ENCODE measurements around the gene CARD10. TPM values are rescaled to one million over a fixed set of nuclear protein-coding genes. Genes with fewer than 3 reads are reported as not detected.

The CARD10 gene
- total RNA-seq, 1 experiment from 2014 or later: 17.5 TPM

DNA sequence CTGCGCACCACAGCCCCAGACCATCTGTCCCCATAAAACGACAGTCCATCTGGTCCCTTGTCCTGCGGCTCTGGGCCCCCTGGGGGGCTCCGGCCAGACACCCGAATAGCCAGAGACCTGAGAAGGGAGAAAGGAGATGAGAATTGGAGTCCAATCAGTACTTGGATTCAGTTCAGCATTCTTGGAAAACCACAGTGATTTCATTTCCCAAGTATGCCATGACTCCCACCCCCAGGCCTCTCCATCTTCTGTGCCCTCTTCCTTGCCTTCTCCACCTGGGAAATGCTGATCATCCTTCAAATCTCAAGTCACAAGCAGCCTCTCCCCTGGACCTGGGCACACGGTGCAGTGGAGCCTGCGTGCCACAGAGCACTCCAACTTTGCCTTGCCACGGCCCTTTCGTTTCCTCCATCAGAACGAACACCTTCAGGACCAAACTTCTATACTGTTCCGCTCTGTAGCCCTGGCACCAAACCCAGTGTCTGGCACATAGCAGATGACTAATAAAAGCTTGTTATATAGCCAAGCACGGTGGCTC is 22.1 kb downstream of the CARD10 start:
- Mint-ChIP-seq H3K4me3 (no peak overlapping the region), H3K27ac (no peak overlapping the region), H3K9me3 (no peaks in the 10 kb centered on the region), H3K4me1 (peaks cover 29% of the 10 kb centered on the region), H3K36me3 (no peaks in the 10 kb centered on the region), H3K27me3 (ENCODE audit: low read depth) (no peaks in the 10 kb centered on the region)
- TF ChIP-seq NR3C1 (CRISPR knock-in tag; conservative IDR thresholded peaks at IDR 0.05; ENCODE audit: low read depth): no peak
- TF ChIP-seq RORB (CRISPR knock-in tag; IDR thresholded peaks at IDR 0.05): no peak
- no peak for TF ChIP-seq HMGA2 (CRISPR knock-in tag; IDR thresholded peaks at IDR 0.05)
- TF ChIP-seq GTF2I (CRISPR knock-in tag; conservative IDR thresholded peaks at IDR 0.05): no peak
- TF ChIP-seq, protein P1, sequence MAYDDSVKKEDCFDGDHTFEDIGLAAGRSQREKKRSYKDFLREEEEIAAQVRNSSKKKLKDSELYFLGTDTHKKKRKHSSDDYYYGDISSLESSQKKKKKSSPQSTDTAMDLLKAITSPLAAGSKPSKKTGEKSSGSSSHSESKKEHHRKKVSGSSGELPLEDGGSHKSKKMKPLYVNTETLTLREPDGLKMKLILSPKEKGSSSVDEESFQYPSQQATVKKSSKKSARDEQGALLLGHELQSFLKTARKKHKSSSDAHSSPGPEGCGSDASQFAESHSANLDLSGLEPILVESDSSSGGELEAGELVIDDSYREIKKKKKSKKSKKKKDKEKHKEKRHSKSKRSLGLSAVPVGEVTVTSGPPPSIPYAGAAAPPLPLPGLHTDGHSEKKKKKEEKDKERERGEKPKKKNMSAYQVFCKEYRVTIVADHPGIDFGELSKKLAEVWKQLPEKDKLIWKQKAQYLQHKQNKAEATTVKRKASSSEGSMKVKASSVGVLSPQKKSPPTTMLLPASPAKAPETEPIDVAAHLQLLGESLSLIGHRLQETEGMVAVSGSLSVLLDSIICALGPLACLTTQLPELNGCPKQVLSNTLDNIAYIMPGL (CRISPR knock-in tag; IDR thresholded peaks at IDR 0.05): no peak
- TF ChIP-seq, protein P2, sequence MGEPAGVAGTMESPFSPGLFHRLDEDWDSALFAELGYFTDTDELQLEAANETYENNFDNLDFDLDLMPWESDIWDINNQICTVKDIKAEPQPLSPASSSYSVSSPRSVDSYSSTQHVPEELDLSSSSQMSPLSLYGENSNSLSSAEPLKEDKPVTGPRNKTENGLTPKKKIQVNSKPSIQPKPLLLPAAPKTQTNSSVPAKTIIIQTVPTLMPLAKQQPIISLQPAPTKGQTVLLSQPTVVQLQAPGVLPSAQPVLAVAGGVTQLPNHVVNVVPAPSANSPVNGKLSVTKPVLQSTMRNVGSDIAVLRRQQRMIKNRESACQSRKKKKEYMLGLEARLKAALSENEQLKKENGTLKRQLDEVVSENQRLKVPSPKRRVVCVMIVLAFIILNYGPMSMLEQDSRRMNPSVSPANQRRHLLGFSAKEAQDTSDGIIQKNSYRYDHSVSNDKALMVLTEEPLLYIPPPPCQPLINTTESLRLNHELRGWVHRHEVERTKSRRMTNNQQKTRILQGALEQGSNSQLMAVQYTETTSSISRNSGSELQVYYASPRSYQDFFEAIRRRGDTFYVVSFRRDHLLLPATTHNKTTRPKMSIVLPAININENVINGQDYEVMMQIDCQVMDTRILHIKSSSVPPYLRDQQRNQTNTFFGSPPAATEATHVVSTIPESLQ (CRISPR knock-in tag; IDR thresholded peaks at IDR 0.05): no peak
- TF ChIP-seq RELA (CRISPR knock-in tag; IDR thresholded peaks at IDR 0.05; ENCODE audit: borderline replicate concordance): no peak
- TF ChIP-seq, protein P3, sequence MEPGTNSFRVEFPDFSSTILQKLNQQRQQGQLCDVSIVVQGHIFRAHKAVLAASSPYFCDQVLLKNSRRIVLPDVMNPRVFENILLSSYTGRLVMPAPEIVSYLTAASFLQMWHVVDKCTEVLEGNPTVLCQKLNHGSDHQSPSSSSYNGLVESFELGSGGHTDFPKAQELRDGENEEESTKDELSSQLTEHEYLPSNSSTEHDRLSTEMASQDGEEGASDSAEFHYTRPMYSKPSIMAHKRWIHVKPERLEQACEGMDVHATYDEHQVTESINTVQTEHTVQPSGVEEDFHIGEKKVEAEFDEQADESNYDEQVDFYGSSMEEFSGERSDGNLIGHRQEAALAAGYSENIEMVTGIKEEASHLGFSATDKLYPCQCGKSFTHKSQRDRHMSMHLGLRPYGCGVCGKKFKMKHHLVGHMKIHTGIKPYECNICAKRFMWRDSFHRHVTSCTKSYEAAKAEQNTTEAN (CRISPR knock-in tag; IDR thresholded peaks at IDR 0.05): no peak
- TF ChIP-seq FOXJ3 (CRISPR knock-in tag; IDR thresholded peaks at IDR 0.05; ENCODE audit: borderline replicate concordance): no peak
- TF ChIP-seq ZNF232 (CRISPR knock-in tag; IDR thresholded peaks at IDR 0.05): no peak
- TF ChIP-seq, protein P4, sequence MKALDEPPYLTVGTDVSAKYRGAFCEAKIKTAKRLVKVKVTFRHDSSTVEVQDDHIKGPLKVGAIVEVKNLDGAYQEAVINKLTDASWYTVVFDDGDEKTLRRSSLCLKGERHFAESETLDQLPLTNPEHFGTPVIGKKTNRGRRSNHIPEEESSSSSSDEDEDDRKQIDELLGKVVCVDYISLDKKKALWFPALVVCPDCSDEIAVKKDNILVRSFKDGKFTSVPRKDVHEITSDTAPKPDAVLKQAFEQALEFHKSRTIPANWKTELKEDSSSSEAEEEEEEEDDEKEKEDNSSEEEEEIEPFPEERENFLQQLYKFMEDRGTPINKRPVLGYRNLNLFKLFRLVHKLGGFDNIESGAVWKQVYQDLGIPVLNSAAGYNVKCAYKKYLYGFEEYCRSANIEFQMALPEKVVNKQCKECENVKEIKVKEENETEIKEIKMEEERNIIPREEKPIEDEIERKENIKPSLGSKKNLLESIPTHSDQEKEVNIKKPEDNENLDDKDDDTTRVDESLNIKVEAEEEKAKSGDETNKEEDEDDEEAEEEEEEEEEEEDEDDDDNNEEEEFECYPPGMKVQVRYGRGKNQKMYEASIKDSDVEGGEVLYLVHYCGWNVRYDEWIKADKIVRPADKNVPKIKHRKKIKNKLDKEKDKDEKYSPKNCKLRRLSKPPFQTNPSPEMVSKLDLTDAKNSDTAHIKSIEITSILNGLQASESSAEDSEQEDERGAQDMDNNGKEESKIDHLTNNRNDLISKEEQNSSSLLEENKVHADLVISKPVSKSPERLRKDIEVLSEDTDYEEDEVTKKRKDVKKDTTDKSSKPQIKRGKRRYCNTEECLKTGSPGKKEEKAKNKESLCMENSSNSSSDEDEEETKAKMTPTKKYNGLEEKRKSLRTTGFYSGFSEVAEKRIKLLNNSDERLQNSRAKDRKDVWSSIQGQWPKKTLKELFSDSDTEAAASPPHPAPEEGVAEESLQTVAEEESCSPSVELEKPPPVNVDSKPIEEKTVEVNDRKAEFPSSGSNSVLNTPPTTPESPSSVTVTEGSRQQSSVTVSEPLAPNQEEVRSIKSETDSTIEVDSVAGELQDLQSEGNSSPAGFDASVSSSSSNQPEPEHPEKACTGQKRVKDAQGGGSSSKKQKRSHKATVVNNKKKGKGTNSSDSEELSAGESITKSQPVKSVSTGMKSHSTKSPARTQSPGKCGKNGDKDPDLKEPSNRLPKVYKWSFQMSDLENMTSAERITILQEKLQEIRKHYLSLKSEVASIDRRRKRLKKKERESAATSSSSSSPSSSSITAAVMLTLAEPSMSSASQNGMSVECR (CRISPR knock-in tag; IDR thresholded peaks at IDR 0.05; ENCODE audit: borderline replicate concordance): no peak
- TF ChIP-seq, protein P5, sequence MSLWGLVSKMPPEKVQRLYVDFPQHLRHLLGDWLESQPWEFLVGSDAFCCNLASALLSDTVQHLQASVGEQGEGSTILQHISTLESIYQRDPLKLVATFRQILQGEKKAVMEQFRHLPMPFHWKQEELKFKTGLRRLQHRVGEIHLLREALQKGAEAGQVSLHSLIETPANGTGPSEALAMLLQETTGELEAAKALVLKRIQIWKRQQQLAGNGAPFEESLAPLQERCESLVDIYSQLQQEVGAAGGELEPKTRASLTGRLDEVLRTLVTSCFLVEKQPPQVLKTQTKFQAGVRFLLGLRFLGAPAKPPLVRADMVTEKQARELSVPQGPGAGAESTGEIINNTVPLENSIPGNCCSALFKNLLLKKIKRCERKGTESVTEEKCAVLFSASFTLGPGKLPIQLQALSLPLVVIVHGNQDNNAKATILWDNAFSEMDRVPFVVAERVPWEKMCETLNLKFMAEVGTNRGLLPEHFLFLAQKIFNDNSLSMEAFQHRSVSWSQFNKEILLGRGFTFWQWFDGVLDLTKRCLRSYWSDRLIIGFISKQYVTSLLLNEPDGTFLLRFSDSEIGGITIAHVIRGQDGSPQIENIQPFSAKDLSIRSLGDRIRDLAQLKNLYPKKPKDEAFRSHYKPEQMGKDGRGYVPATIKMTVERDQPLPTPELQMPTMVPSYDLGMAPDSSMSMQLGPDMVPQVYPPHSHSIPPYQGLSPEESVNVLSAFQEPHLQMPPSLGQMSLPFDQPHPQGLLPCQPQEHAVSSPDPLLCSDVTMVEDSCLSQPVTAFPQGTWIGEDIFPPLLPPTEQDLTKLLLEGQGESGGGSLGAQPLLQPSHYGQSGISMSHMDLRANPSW (CRISPR knock-in tag; conservative IDR thresholded peaks at IDR 0.05; ENCODE audit: low read depth): no peak
- TF ChIP-seq, protein P6, sequence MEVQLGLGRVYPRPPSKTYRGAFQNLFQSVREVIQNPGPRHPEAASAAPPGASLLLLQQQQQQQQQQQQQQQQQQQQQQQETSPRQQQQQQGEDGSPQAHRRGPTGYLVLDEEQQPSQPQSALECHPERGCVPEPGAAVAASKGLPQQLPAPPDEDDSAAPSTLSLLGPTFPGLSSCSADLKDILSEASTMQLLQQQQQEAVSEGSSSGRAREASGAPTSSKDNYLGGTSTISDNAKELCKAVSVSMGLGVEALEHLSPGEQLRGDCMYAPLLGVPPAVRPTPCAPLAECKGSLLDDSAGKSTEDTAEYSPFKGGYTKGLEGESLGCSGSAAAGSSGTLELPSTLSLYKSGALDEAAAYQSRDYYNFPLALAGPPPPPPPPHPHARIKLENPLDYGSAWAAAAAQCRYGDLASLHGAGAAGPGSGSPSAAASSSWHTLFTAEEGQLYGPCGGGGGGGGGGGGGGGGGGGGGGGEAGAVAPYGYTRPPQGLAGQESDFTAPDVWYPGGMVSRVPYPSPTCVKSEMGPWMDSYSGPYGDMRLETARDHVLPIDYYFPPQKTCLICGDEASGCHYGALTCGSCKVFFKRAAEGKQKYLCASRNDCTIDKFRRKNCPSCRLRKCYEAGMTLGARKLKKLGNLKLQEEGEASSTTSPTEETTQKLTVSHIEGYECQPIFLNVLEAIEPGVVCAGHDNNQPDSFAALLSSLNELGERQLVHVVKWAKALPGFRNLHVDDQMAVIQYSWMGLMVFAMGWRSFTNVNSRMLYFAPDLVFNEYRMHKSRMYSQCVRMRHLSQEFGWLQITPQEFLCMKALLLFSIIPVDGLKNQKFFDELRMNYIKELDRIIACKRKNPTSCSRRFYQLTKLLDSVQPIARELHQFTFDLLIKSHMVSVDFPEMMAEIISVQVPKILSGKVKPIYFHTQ (CRISPR knock-in tag; IDR thresholded peaks at IDR 0.05): no peak
- TF ChIP-seq, protein P7, sequence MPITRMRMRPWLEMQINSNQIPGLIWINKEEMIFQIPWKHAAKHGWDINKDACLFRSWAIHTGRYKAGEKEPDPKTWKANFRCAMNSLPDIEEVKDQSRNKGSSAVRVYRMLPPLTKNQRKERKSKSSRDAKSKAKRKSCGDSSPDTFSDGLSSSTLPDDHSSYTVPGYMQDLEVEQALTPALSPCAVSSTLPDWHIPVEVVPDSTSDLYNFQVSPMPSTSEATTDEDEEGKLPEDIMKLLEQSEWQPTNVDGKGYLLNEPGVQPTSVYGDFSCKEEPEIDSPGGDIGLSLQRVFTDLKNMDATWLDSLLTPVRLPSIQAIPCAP (CRISPR knock-in tag; IDR thresholded peaks at IDR 0.05): no peak
- CTCF ChIA-PET: interaction anchor here (1.2 to 5.6 kb wide), 9 partner anchors 9 to 95 kb away, joined by 3 to 104 read pairs (median 6); partner anchors contain the start of gene MFNG
- no peak for ATAC-seq
- POLR2A ChIA-PET: no interaction called here
- DNase-seq (ENCODE audit: low spot score): no peak

Data from WTC11 (cell line).